Measurements from ENCODE around the gene FRS3.

- no peak for TF ChIP-seq POLR2AphosphoS5 (IDR thresholded peaks at IDR 0.05)
- TF ChIP-seq POLR2A (IDR thresholded peaks at IDR 0.05) = no peak
- no peak for TF ChIP-seq CTCF (IDR thresholded peaks at IDR 0.05)
These were observed 21.6 kb downstream of the FRS3 start for GRCh38 chr6:41757931-41758640.
